Measurements from ENCODE around the gene RFESD. TPM values are rescaled to one million over a fixed set of nuclear protein-coding genes. Genes with fewer than 3 reads are reported as not detected.

The RFESD gene
- total and polyA plus RNA-seq, 7 donors = 1.2 to 4.9 (median 1.7) TPM; not detected in 1

- H3K9me3 ChIP-seq = no peaks in the 10 kb centered on the region
Measured at GRCh38 chr5:95615164-95615467, 31.5 kb upstream of the RFESD start.

GRCh38 chr5:95617057-95617456 is 29.5 kb upstream of the RFESD start:
- TF ChIP-seq EP300 (IDR thresholded peaks at IDR 0.05) (no peak), POLR2AphosphoS5 (IDR thresholded peaks at IDR 0.05) (no peak), POLR2A (IDR thresholded peaks at IDR 0.05) (no peak), CTCF (IDR thresholded peaks at IDR 0.05) (no peak)
- H3K9me3 ChIP-seq = no peaks in the 10 kb centered on the region

More at GRCh38 chr5:95615164-95615467, 31.5 kb upstream of the RFESD start:
- WGBS, 2 donors = 84 to 86% methylated on average over 1 of the region's 1 CpG
- Histone ChIP-seq H3K27me3 (peaks cover 0 to 29% (median 0%) of the 10 kb centered on the region in 3 donors), H3K4me1 (peaks cover 0 to 12% (median 9%) of the 10 kb centered on the region in 4 donors), H3K27ac (no peak overlapping the region), H3K36me3 (no peaks in the 10 kb centered on the region), H3K4me3 (no peak overlapping the region)
- TF ChIP-seq CTCF (IDR thresholded peaks at IDR 0.05) = no peak
- TF ChIP-seq POLR2A (IDR thresholded peaks at IDR 0.05) = no peak
- TF ChIP-seq POLR2AphosphoS5 (IDR thresholded peaks at IDR 0.05) = no peak
- TF ChIP-seq EP300 (IDR thresholded peaks at IDR 0.05) = no peak
- intact Hi-C loops (cut with DNase I) = no loop called here
- DNase-seq = no peak

GRCh38 chr5:95619096-95619495 is 27.5 kb upstream of the RFESD start:
- TF ChIP-seq CTCF (IDR thresholded peaks at IDR 0.05) = no peak
- no peak for TF ChIP-seq EP300 (IDR thresholded peaks at IDR 0.05)
- no peak for TF ChIP-seq POLR2AphosphoS5 (IDR thresholded peaks at IDR 0.05)
- no peaks in the 10 kb centered on the region for H3K36me3 ChIP-seq
- WGBS, 2 donors = 86 to 90% methylated on average over 4 of the region's 4 CpGs
- intact Hi-C loops (cut with DNase I) = no loop called here
- peaks cover 0 to 26% (median 21%) of the 10 kb centered on the region in 4 donors for H3K4me1 ChIP-seq
- H3K27me3 ChIP-seq = peaks cover 0 to 42% (median 5%) of the 10 kb centered on the region in 3 donors
- DNase-seq = no peak
- no peaks in the 10 kb centered on the region for H3K9me3 ChIP-seq
- H3K4me3 ChIP-seq = no peak overlapping the region
- H3K27ac ChIP-seq = no peak overlapping the region

More at GRCh38 chr5:95617057-95617456, 29.5 kb upstream of the RFESD start:
- H3K36me3 ChIP-seq = no peaks in the 10 kb centered on the region
- no peak overlapping the region for H3K27ac ChIP-seq
- no peak overlapping the region for H3K4me3 ChIP-seq
- H3K27me3 ChIP-seq = peaks cover 0 to 42% (median 5%) of the 10 kb centered on the region in 3 donors
- 87 to 96% methylated on average over 5 of the region's 5 CpGs for WGBS, 2 donors
- intact Hi-C loops (cut with DNase I) = no loop called here
- no peak for DNase-seq
- H3K4me1 ChIP-seq = peaks cover 0 to 26% (median 21%) of the 10 kb centered on the region in 4 donors

GRCh38 chr5:95619514-95620029 is 27.0 kb upstream of the RFESD start:
- WGBS, 2 donors = 9 to 12% methylated on average over 19 of the region's 19 CpGs
- no peak overlapping the region for H3K27ac ChIP-seq
- H3K4me3 ChIP-seq = peak overlapping the region in 3 of 4 donors; percentile 46 to 56 (median 52)
- TF ChIP-seq POLR2A (IDR thresholded peaks at IDR 0.05) (no peak), EP300 (IDR thresholded peaks at IDR 0.05) (no peak), POLR2AphosphoS5 (IDR thresholded peaks at IDR 0.05) (no peak), CTCF (IDR thresholded peaks at IDR 0.05) (no peak)
- peaks cover 0 to 42% (median 5%) of the 10 kb centered on the region in 3 donors for H3K27me3 ChIP-seq
- H3K4me1 ChIP-seq = peaks cover 0 to 26% (median 21%) of the 10 kb centered on the region in 4 donors
- intact Hi-C loops (cut with DNase I) = no loop called here
- DNase-seq = no peak
- H3K36me3 ChIP-seq = no peaks in the 10 kb centered on the region
- H3K9me3 ChIP-seq = no peaks in the 10 kb centered on the region

Data from sigmoid colon (tissue), 7 donors.